Endothelial cell of umbilical vein (primary cell): ENCODE data around the gene DAND5. TPM values are rescaled to one million over a fixed set of nuclear protein-coding genes. Genes with fewer than 3 reads are reported as not detected.

Experiments
- BruUV-seq: library from RNA; stranded (reverse); fragments of 400-500 nt; replicated peaks from 2 replicates; lab custom pipeline; 2021; lab: Mats Ljungman, UMichigan
- CTCF ChIA-PET: fragments of 300-600, 350-600 bp; sonication (Branson Sonifier 250); formaldehyde crosslinking; loops from one replicate; lab custom pipeline; 2021; ENCODE audit warnings: antibody characterized with exemption, inconsistent platforms; lab: Charles Lee
- POLR2A ChIA-PET: fragments of 300-600, 350-600 bp; sonication (Branson Sonifier 250); formaldehyde crosslinking; loops from one replicate; lab custom pipeline; 2021; ENCODE audit warnings: antibody characterized with exemption, inconsistent platforms; lab: Charles Lee
- DNase-seq: peaks from one replicate; pipeline ENCODE4 v3.0.0-alpha.2; 2011; ENCODE audit warnings: low read depth, low spot score
- FAIRE-seq: peaks from 2 replicates; lab custom pipeline; 2011; peaks lifted over from hg19 to GRCh38; lab: Jason Lieb, UNC
- H2AFZ ChIP-seq: 2 replicates; pipeline ENCODE4 v1.6.0; 2012; ENCODE audit warnings: low read depth, low read length, control low read depth, inconsistent platforms
- H3K27ac ChIP-seq: 2 replicates; pipeline ENCODE4 v1.5.1; 2011; ENCODE audit warnings: low read depth, mild to moderate bottlenecking, control low read depth, low read length, moderate library complexity; ENCODE audit not compliant: insufficient read depth
- H3K27me3 ChIP-seq, 2 experiments: 2 replicates each; pipeline versions ENCODE4 v1.6.0 to v1.6.1; 2011; ENCODE audit warnings: low read length in 2 of 2, mixed read lengths in 1 of 2; ENCODE audit not compliant: control insufficient read depth in 2 of 2, insufficient read depth in 2 of 2
- H3K36me3 ChIP-seq, 2 experiments: 2 replicates in 1 of 2; 3 replicates in 1 of 2; pipeline ENCODE4 v1.5.1; 2011; ENCODE audit warnings: low read length in 2 of 2, mild to moderate bottlenecking in 1 of 2, moderate library complexity in 1 of 2; ENCODE audit not compliant: control insufficient read depth in 2 of 2, insufficient read depth in 2 of 2; ENCODE audit errors: extremely low read depth in 1 of 2
- H3K4me1 ChIP-seq: 3 replicates; pipeline ENCODE4 v1.5.1; 2011; ENCODE audit warnings: mild to moderate bottlenecking, low read length; ENCODE audit not compliant: control insufficient read depth, insufficient read depth; ENCODE audit errors: extremely low read depth
- H3K4me2 ChIP-seq: 2 replicates; pipeline ENCODE4 v1.6.1; 2011; ENCODE audit warnings: low read length, control low read depth, mixed read lengths; ENCODE audit not compliant: insufficient read depth
- H3K4me3 ChIP-seq, 3 experiments: fragments of 200-600 bp in 1 of 3; sonication (generic), shearing (Covaris generic) in 1 of 3; replicated peaks in 1 of 3; 2 replicates each; pipeline ENCODE4 v1.5.1; 2011 to 2016; ENCODE audit warnings: control low read depth in 3 of 3, low read length in 3 of 3, mild to moderate bottlenecking in 2 of 3, inconsistent platforms in 1 of 3, low read depth in 1 of 3, moderate library complexity in 1 of 3; ENCODE audit not compliant: insufficient read depth in 1 of 3
- H3K79me2 ChIP-seq: 2 replicates; pipeline ENCODE4 v1.6.0; 2012; ENCODE audit warnings: low read length, inconsistent platforms; ENCODE audit not compliant: control insufficient read depth, insufficient read depth
- H3K9ac ChIP-seq: replicated peaks from 2 replicates; pipeline ENCODE3; 2011; ENCODE audit warnings: low read length, control low read depth; ENCODE audit not compliant: insufficient read depth; ENCODE audit errors: extremely low read depth
- H3K9me1 ChIP-seq: replicated peaks from 3 replicates; pipeline ENCODE4 v1.6.0; 2011; ENCODE audit warnings: mild to moderate bottlenecking, low read length; ENCODE audit not compliant: control insufficient read depth, insufficient read depth; ENCODE audit errors: extremely low read depth
- H3K9me3 ChIP-seq: replicated peaks from 2 replicates; pipeline ENCODE4 v1.5.1; 2012; ENCODE audit warnings: low read length, inconsistent platforms; ENCODE audit not compliant: control insufficient read depth, insufficient read depth
- H4K20me1 ChIP-seq: replicated peaks from 2 replicates; pipeline ENCODE3; 2011; ENCODE audit warnings: mild to moderate bottlenecking, low read length; ENCODE audit not compliant: control insufficient read depth, insufficient read depth; ENCODE audit errors: extremely low read depth
- EZH2 ChIP-seq: IDR thresholded peaks from 2 replicates; pipeline ENCODE4 v1.6.1; 2012; ENCODE audit warnings: borderline replicate concordance, low read depth, mild to moderate bottlenecking, moderate library complexity, low read length, inconsistent platforms; ENCODE audit not compliant: severe bottlenecking
- FOS ChIP-seq: IDR thresholded peaks from 2 replicates; pipeline ENCODE4 v1.6.1; 2011; ENCODE audit warnings: mild to moderate bottlenecking, low read length, moderate library complexity, borderline replicate concordance; ENCODE audit not compliant: insufficient read depth
- GATA2 ChIP-seq: IDR thresholded peaks from 2 replicates; pipeline ENCODE4 v1.7.0; 2011; ENCODE audit warnings: low read depth, mild to moderate bottlenecking, moderate library complexity, mixed read lengths, low read length; ENCODE audit not compliant: insufficient read length, insufficient read depth
- JUN ChIP-seq: IDR thresholded peaks from 2 replicates; pipeline ENCODE4 v1.6.1; 2011; ENCODE audit warnings: borderline replicate concordance, low read depth; ENCODE audit not compliant: insufficient read length, insufficient read depth
- MYC ChIP-seq: IDR thresholded peaks from one replicate; pipeline ENCODE4 v1.6.1; 2011; ENCODE audit warnings: mild to moderate bottlenecking, low read depth, low read length
- POLR2A ChIP-seq: IDR thresholded peaks from 2 replicates; pipeline ENCODE4 v1.6.1; 2012; ENCODE audit warnings: low read depth, mild to moderate bottlenecking, control low read depth, low read length
- POLR2AphosphoS5 ChIP-seq: IDR thresholded peaks from 2 replicates; pipeline ENCODE4 v1.6.1; 2012; ENCODE audit warnings: low read depth, mild to moderate bottlenecking, control low read depth, low read length, moderate library complexity; ENCODE audit not compliant: insufficient read depth
- dilution Hi-C: fragments of 300-500 bp; cut with MboI; formaldehyde crosslinking; loops from one replicate; pipeline ENCODE4 v1.15.0; 2019; ENCODE audit warnings: low sequenced_read_pairs; ENCODE audit not compliant: extremely low pct_ligation_motif_present
- intact Hi-C: fragments of 100-400 bp; cut with micrococcal nuclease; formaldehyde crosslinking; loops from one replicate; pipeline ENCODE4 v1.10.0; 2022
- polyA plus RNA-seq, 4 experiments: library from polyadenylated mRNA; depleted of rRNA in 3 of 4; stranded (reverse) in 3 of 4; unstranded in 1 of 4; fragments of >200 nt; gene quantifications; 2 replicates each; pipeline versions ENCODE4 v1.2.1 to v1.2.3, GENCODE V29; 2011 to 2012; ENCODE audit warnings: missing spikeins in 1 of 4
- total RNA-seq: library from RNA; stranded (reverse); gene quantifications from 2 replicates; pipeline ENCODE4 v1.2.3, GENCODE V29; 2021
- TF ChIP-seq, protein P1 (sequence below), 2 donors: IDR thresholded peaks; 1 replicate in 1 of 2; 2 replicates in 1 of 2; pipeline ENCODE4 v1.5.1; 2011; ENCODE audit warnings: low read length in 2 of 2, mild to moderate bottlenecking in 2 of 2, moderate library complexity in 2 of 2, control low read depth in 1 of 2, inconsistent platforms in 1 of 2, low read depth in 1 of 2; ENCODE audit not compliant: insufficient read depth in 1 of 2; ENCODE audit errors: extremely low read depth in 1 of 2
- TF ChIP-seq, protein P2 (sequence below): IDR thresholded peaks from 2 replicates; pipeline ENCODE4 v1.6.1; 2011; ENCODE audit not compliant: insufficient read depth, insufficient read length

The DAND5 gene
- total and polyA plus RNA-seq, 2 donors (not counting 3 experiments of a cell fraction or from before 2014, with no cell fraction given), result 0.06 to 0.20 TPM

DNA sequence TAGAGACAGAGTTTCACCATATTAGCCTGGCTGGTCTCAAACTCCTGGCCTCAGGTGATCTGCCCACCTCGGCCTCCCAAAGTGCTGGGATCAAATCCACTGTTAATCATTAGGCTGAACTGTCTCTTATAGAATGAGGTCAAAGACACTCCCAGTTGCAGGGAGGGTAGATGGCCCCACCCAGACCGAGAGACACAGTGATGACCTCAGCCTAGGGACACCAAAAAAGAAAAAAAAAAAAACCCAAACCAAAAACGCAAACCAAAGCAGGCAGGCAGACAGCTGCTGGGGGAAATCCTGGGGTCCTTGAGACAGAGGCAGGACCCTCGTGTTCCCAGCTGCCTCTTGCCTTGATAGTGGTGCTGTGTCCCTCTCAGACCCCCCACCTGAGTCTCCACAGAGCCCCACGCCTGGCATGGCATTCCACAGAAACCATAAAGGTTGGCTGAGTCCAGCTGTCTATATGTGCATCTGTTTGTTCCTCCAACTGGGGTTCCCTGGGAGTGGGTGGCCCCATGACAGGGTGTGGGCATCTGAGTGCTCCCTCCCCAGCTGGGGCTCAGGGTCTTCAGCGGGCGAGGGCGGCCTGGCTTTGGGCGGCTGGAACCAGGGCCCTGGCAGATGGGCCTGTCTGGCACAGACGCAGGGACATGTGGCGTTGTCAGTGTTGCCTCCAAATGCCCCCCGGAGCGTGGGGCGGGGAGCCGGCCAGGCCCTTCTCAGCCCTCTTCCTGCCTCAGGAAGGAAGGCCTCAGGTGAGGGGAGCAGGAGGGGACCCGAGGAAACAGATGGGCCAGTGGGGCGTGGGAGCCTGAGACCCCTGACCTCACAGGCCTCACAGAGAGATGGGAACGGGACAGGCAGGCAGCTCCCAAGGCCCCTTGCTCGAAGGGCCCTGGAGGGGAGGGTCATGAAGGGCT is 5.2 kb downstream of the DAND5 start:
- Histone ChIP-seq H3K36me3 (no peaks in the 10 kb centered on the region), H3K4me1 (no peaks in the 10 kb centered on the region), H3K4me3 (no peak overlapping the region), H3K27ac (no peak overlapping the region), H3K4me2 (no peak overlapping the region), H3K79me2 (no peaks in the 10 kb centered on the region), H3K27me3 (no peaks in the 10 kb centered on the region), H4K20me1 (no peaks in the 10 kb centered on the region), H2AFZ (no peak overlapping the region), H3K9ac (no peak overlapping the region), H3K9me1 (no peaks in the 10 kb centered on the region), H3K9me3 (no peaks in the 10 kb centered on the region)
- DNase-seq (no peak), FAIRE-seq (no peak)
- BruUV-seq, result no TSS peak
- intact Hi-C loops (loop anchor here (5.0 kb wide), 1 partner anchor 178 kb away; the partner anchor contains the start of genes IER2 and STX10), dilution Hi-C loops (no loop called here)
- ChIA-PET CTCF (interaction anchor here (0.9 to 13.4 kb wide), 4 partner anchors 8 to 119 kb away, joined by 3 to 543 read pairs (median 60); no protein-coding TSS in a partner anchor), POLR2A (no interaction called here)
- TF ChIP-seq, protein P1, sequence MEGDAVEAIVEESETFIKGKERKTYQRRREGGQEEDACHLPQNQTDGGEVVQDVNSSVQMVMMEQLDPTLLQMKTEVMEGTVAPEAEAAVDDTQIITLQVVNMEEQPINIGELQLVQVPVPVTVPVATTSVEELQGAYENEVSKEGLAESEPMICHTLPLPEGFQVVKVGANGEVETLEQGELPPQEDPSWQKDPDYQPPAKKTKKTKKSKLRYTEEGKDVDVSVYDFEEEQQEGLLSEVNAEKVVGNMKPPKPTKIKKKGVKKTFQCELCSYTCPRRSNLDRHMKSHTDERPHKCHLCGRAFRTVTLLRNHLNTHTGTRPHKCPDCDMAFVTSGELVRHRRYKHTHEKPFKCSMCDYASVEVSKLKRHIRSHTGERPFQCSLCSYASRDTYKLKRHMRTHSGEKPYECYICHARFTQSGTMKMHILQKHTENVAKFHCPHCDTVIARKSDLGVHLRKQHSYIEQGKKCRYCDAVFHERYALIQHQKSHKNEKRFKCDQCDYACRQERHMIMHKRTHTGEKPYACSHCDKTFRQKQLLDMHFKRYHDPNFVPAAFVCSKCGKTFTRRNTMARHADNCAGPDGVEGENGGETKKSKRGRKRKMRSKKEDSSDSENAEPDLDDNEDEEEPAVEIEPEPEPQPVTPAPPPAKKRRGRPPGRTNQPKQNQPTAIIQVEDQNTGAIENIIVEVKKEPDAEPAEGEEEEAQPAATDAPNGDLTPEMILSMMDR (IDR thresholded peaks at IDR 0.05; ENCODE audit: extremely low read depth in 1 of 2, insufficient read depth in 1 of 2, low read depth in 1 of 2, low read length in 2 of 2), result no peak
- TF ChIP-seq, protein P2, sequence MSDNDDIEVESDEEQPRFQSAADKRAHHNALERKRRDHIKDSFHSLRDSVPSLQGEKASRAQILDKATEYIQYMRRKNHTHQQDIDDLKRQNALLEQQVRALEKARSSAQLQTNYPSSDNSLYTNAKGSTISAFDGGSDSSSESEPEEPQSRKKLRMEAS, result no peak
- TF ChIP-seq GATA2, result no peak
- no peak for TF ChIP-seq POLR2A
- no peak for TF ChIP-seq JUN
- no peak for TF ChIP-seq MYC
- no peak for TF ChIP-seq POLR2AphosphoS5
- no peak for TF ChIP-seq EZH2
- TF ChIP-seq FOS, result no peak
